ENCODE results near the gene ASB8. TPM values are rescaled to one million over a fixed set of nuclear protein-coding genes. Genes with fewer than 3 reads are reported as not detected.

ASB8 gene
- total RNA-seq, 1 experiment from 2014 or later, result 17.1 TPM

DNA sequence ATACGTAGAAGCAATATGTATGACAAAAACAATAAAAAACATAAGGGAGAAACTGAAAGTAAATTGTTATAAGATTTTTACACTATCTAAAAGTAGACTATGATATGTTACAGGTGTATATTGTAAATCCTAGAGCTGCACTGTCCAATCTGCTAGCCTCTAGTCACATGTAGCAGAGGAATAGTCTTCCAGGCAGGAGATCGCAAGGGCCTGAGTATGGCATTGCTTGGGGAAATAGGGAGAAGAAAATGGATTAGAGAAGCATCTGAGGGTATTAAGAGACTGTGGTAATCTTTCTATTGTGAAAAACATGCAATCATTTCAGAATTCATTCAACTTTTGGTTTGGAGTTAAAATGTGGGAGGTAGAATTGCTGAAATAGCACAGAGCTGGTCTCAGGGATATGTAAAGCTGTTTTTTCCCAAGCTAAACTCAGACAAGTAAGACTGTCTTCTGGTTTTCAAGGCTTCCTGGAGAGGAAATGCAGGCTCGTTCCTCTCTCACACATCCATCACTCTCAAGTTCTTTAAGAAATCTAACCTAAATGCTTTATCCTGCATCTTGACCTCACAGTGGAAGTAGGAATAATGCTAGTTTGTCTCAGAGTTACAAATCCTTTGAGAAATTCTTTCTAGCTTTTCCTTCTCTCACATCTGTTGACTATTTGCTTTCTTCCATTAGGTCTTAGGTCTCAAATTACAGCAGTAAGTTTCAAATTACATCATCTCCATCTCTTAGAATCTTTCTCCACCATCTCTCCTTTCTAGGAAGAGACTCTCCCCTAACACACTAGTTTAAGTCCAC, 18.5 kb upstream of the ASB8 start:
- H3K27me3 ChIP-seq (ENCODE audit: control insufficient read depth, insufficient read depth, low read length), result peaks cover 23% of the 10 kb centered on the region; the same call in 1 of the 2 replicates
- ATAC-seq (no peak), DNase-seq (ENCODE audit: low read depth, low spot score) (no peak)
- TF ChIP-seq SIN3A (IDR thresholded peaks at IDR 0.05; ENCODE audit: borderline replicate concordance, insufficient read depth, low read depth, low read length) (no peak), POLR2AphosphoS5 (IDR thresholded peaks at IDR 0.05; ENCODE audit: low read depth, low read length) (no peak), TCF7L2 (IDR thresholded peaks at IDR 0.05; ENCODE audit: low read depth, low read length) (no peak)
- TF ChIP-seq, protein P1, sequence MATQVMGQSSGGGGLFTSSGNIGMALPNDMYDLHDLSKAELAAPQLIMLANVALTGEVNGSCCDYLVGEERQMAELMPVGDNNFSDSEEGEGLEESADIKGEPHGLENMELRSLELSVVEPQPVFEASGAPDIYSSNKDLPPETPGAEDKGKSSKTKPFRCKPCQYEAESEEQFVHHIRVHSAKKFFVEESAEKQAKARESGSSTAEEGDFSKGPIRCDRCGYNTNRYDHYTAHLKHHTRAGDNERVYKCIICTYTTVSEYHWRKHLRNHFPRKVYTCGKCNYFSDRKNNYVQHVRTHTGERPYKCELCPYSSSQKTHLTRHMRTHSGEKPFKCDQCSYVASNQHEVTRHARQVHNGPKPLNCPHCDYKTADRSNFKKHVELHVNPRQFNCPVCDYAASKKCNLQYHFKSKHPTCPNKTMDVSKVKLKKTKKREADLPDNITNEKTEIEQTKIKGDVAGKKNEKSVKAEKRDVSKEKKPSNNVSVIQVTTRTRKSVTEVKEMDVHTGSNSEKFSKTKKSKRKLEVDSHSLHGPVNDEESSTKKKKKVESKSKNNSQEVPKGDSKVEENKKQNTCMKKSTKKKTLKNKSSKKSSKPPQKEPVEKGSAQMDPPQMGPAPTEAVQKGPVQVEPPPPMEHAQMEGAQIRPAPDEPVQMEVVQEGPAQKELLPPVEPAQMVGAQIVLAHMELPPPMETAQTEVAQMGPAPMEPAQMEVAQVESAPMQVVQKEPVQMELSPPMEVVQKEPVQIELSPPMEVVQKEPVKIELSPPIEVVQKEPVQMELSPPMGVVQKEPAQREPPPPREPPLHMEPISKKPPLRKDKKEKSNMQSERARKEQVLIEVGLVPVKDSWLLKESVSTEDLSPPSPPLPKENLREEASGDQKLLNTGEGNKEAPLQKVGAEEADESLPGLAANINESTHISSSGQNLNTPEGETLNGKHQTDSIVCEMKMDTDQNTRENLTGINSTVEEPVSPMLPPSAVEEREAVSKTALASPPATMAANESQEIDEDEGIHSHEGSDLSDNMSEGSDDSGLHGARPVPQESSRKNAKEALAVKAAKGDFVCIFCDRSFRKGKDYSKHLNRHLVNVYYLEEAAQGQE (IDR thresholded peaks at IDR 0.05; ENCODE audit: insufficient read depth in 1 of 2, low read depth in 2 of 2, low read length in 1 of 2), result no peak
- TF ChIP-seq, protein P2, sequence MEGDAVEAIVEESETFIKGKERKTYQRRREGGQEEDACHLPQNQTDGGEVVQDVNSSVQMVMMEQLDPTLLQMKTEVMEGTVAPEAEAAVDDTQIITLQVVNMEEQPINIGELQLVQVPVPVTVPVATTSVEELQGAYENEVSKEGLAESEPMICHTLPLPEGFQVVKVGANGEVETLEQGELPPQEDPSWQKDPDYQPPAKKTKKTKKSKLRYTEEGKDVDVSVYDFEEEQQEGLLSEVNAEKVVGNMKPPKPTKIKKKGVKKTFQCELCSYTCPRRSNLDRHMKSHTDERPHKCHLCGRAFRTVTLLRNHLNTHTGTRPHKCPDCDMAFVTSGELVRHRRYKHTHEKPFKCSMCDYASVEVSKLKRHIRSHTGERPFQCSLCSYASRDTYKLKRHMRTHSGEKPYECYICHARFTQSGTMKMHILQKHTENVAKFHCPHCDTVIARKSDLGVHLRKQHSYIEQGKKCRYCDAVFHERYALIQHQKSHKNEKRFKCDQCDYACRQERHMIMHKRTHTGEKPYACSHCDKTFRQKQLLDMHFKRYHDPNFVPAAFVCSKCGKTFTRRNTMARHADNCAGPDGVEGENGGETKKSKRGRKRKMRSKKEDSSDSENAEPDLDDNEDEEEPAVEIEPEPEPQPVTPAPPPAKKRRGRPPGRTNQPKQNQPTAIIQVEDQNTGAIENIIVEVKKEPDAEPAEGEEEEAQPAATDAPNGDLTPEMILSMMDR (IDR thresholded peaks at IDR 0.05), result no peak
- no peaks in the 10 kb centered on the region for H3K9me3 ChIP-seq (ENCODE audit: control insufficient read depth, insufficient read depth, low read depth, low read length)
- no peak overlapping the region for H3K27ac ChIP-seq (ENCODE audit: low read length)
- POLR2A ChIA-PET, result interaction anchor here (0.6 kb wide), 2 partner anchors 18 to 1706 kb away, joined by 3 to 6 read pairs; no protein-coding TSS in a partner anchor
- H3K4me1 ChIP-seq (ENCODE audit: control insufficient read depth, insufficient read depth, low read length), result no peaks in the 10 kb centered on the region
- H3K36me3 ChIP-seq (ENCODE audit: control insufficient read depth, insufficient read depth, low read length), result no peaks in the 10 kb centered on the region
- intact Hi-C loops (cut with micrococcal nuclease; ENCODE audit: unreplicated experiment), result no loop called here
- in situ Hi-C loops (cut with HindIII; ENCODE audit: low pct_unique_long_range_greater_than_20kb, low sequenced_read_pairs), result no loop called here
- no TSS peak for BruUV-seq (replicated peaks)
- CTCF ChIA-PET, result no interaction called here
- no peak overlapping the region for H3K4me3 ChIP-seq (ENCODE audit: low read depth in 2 of 2, low read length in 2 of 2)

DNA sequence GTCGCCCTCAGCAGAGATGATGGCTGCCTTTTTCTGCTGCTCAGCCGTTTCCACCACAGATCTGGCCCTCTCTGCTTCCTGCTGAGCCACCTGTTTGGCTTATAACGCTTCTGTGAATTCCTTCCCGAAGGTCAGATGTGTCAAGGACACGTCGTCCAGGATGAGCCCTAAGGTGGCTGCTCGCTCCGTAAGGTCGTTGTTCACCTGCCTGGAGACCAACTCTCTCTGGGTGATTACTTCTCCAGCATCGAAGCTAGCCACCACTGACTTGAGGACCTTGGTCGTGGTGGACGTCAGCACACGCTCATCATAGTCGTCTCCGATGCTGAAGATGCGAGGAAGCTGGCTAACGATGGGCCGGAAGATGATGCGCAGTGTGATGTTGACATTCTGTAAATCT, 11.7 kb upstream of the ASB8 start:
- POLR2A ChIA-PET, result no interaction called here
- DNase-seq (ENCODE audit: low read depth, low spot score) (no peak), ATAC-seq (no peak)
- H3K36me3 ChIP-seq (ENCODE audit: control insufficient read depth, insufficient read depth, low read length), result no peaks in the 10 kb centered on the region
- no TSS peak for BruUV-seq (replicated peaks)
- CTCF ChIA-PET, result no interaction called here
- no peak overlapping the region for H3K4me3 ChIP-seq (ENCODE audit: low read depth in 2 of 2, low read length in 2 of 2)
- H3K4me1 ChIP-seq (ENCODE audit: control insufficient read depth, insufficient read depth, low read length), result no peaks in the 10 kb centered on the region
- in situ Hi-C loops (cut with HindIII; ENCODE audit: low pct_unique_long_range_greater_than_20kb, low sequenced_read_pairs), result no loop called here
- H3K27ac ChIP-seq (ENCODE audit: low read length), result no peak overlapping the region
- no peaks in the 10 kb centered on the region; the same call in 1 of the 2 replicates for H3K27me3 ChIP-seq (ENCODE audit: control insufficient read depth, insufficient read depth, low read length)
- TF ChIP-seq POLR2AphosphoS5 (IDR thresholded peaks at IDR 0.05; ENCODE audit: low read depth, low read length), result no peak
- TF ChIP-seq, protein P2 (IDR thresholded peaks at IDR 0.05), result no peak
- TF ChIP-seq, protein P1 (IDR thresholded peaks at IDR 0.05; ENCODE audit: insufficient read depth in 1 of 2, low read depth in 2 of 2, low read length in 1 of 2), result no peak
- TF ChIP-seq SIN3A (IDR thresholded peaks at IDR 0.05; ENCODE audit: borderline replicate concordance, insufficient read depth, low read depth, low read length), result no peak
- no peak for TF ChIP-seq TCF7L2 (IDR thresholded peaks at IDR 0.05; ENCODE audit: low read depth, low read length)
- intact Hi-C loops (cut with micrococcal nuclease; ENCODE audit: unreplicated experiment), result loop anchor here (10.0 kb wide), 2 partner anchors 84 to 214 kb away; no protein-coding TSS in a partner anchor
- H3K9me3 ChIP-seq (ENCODE audit: control insufficient read depth, insufficient read depth, low read depth, low read length), result no peaks in the 10 kb centered on the region
